Osteoblast (primary cell): Measurements from ENCODE around the gene ATG7. TPM values are rescaled to one million over a fixed set of nuclear protein-coding genes. Genes with fewer than 3 reads are reported as not detected.

Experiments used
- DNase-seq: peaks from one replicate; pipeline ENCODE4 v3.0.0; 2011; ENCODE audit warnings: low spot score, mixed read lengths; ENCODE audit not compliant: insufficient read length; ENCODE audit errors: missing footprints
- H2AFZ ChIP-seq: 2 replicates; pipeline ENCODE4 v1.6.0; 2011; ENCODE audit warnings: mild to moderate bottlenecking, low read length
- H3K27ac ChIP-seq: 2 replicates; pipeline ENCODE4 v1.5.1; 2011; ENCODE audit warnings: mild to moderate bottlenecking, low read depth, low read length, moderate library complexity
- H3K27me3 ChIP-seq: 2 replicates; pipeline ENCODE4 v1.6.0; 2012; ENCODE audit warnings: mild to moderate bottlenecking, control low read depth, inconsistent platforms, low read length, moderate library complexity; ENCODE audit not compliant: insufficient read depth
- H3K36me3 ChIP-seq: 2 replicates; pipeline ENCODE4 v1.5.1; 2011; ENCODE audit warnings: mild to moderate bottlenecking, low read length, control low read depth, moderate library complexity; ENCODE audit not compliant: insufficient read depth
- H3K4me1 ChIP-seq: 2 replicates; pipeline ENCODE4 v1.5.1; 2011; ENCODE audit warnings: mild to moderate bottlenecking, low read length, control low read depth, moderate library complexity; ENCODE audit not compliant: insufficient read depth
- H3K4me2 ChIP-seq: 2 replicates; pipeline ENCODE4 v1.6.0; 2011; ENCODE audit warnings: mild to moderate bottlenecking, low read length; ENCODE audit not compliant: insufficient read depth
- H3K4me3 ChIP-seq: fragments of 200-600 bp; sonication (generic); 3 replicates; pipeline ENCODE4 v1.5.1; 2012; ENCODE audit warnings: mild to moderate bottlenecking, low read length, inconsistent platforms; ENCODE audit not compliant: insufficient read depth
- H3K79me2 ChIP-seq: 2 replicates; pipeline ENCODE4 v1.6.0; 2012; ENCODE audit warnings: mild to moderate bottlenecking, low read length, control low read depth, inconsistent platforms; ENCODE audit not compliant: insufficient read depth
- H3K9me3 ChIP-seq: 2 replicates; pipeline ENCODE4 v1.5.1; 2011; ENCODE audit warnings: low read depth, low read length, control low read depth
- H4K20me1 ChIP-seq: 2 replicates; pipeline ENCODE4 v1.6.0; 2012; ENCODE audit warnings: mild to moderate bottlenecking, low read length, control low read depth; ENCODE audit not compliant: insufficient read depth
- total RNA-seq: library from RNA; depleted of rRNA; stranded (reverse); fragments of >200 nt; gene quantifications from 2 replicates; pipeline ENCODE4 v1.2.3, GENCODE V29; 2012
- TF ChIP-seq, protein P1 (sequence below): IDR thresholded peaks from 2 replicates; pipeline ENCODE4 v1.5.1; 2011; ENCODE audit warnings: mild to moderate bottlenecking, low read depth, low read length, moderate library complexity; ENCODE audit errors: extremely low read depth

ATG7 gene
- total RNA-seq, 1 donor = 93.4 TPM

GRCh38 chr3:11228041-11228440, 44.2 kb upstream of the ATG7 start:
- Histone ChIP-seq H3K4me2 (no peak overlapping the region), H2AFZ (no peak overlapping the region), H3K4me3 (no peak overlapping the region), H3K9me3 (no peaks in the 10 kb centered on the region), H3K79me2 (peaks cover 54% of the 10 kb centered on the region), H3K27ac (no peak overlapping the region), H4K20me1 (no peaks in the 10 kb centered on the region), H3K27me3 (no peaks in the 10 kb centered on the region), H3K4me1 (peaks cover 26% of the 10 kb centered on the region), H3K36me3 (no peaks in the 10 kb centered on the region)
- no peak for DNase-seq
- TF ChIP-seq, protein P1, sequence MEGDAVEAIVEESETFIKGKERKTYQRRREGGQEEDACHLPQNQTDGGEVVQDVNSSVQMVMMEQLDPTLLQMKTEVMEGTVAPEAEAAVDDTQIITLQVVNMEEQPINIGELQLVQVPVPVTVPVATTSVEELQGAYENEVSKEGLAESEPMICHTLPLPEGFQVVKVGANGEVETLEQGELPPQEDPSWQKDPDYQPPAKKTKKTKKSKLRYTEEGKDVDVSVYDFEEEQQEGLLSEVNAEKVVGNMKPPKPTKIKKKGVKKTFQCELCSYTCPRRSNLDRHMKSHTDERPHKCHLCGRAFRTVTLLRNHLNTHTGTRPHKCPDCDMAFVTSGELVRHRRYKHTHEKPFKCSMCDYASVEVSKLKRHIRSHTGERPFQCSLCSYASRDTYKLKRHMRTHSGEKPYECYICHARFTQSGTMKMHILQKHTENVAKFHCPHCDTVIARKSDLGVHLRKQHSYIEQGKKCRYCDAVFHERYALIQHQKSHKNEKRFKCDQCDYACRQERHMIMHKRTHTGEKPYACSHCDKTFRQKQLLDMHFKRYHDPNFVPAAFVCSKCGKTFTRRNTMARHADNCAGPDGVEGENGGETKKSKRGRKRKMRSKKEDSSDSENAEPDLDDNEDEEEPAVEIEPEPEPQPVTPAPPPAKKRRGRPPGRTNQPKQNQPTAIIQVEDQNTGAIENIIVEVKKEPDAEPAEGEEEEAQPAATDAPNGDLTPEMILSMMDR = no peak

DNA sequence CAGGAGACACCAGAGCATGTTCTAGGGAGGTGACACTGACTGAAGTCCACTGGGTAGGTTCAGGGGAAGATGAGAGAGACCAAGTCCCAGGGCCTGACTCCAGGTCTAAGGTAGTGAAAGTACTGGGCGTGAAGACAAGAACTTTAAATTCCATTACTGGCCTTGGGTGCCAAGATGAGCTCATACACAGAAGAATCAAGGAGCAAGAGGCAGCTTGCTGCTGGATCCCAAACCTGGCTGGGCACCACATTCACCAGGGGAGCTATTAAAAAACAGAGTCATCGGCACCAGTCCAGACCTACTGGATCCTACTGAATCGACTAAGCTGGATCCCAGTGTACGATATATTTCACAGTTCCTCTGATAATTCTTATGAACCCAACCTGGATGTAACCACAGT, 42.1 kb upstream of the ATG7 start:
- H3K79me2 ChIP-seq = peaks cover 42% of the 10 kb centered on the region
- no peak for DNase-seq
- H2AFZ ChIP-seq = no peak overlapping the region
- TF ChIP-seq, protein P1 = no peak
- H3K36me3 ChIP-seq = no peaks in the 10 kb centered on the region
- H3K27ac ChIP-seq = no peak overlapping the region
- H3K4me3 ChIP-seq = no peak overlapping the region
- H3K27me3 ChIP-seq = no peaks in the 10 kb centered on the region
- no peak overlapping the region for H3K4me2 ChIP-seq
- H3K4me1 ChIP-seq = peaks cover 15% of the 10 kb centered on the region
- H3K9me3 ChIP-seq = no peaks in the 10 kb centered on the region
- H4K20me1 ChIP-seq = no peaks in the 10 kb centered on the region

DNA sequence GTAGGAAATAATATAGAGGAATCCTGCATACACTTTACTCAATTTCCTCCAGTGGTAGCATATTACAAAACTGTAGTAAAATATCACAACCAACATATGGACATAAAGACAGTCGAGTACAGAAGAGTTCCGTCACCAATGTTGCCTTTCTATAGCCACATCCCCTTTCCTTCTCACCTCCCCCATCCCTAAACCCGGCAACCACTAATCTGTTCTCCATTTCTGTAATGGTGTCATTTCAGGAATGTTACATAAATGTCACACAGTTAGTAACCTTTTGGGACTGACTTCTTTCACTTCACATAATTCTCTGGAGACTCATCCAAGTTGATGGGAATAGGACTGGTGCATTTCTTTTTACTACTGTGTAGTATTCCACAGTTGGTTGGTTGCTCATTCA, 41.4 kb upstream of the ATG7 start:
- Histone ChIP-seq H3K4me2 (no peak overlapping the region), H3K36me3 (no peaks in the 10 kb centered on the region), H3K27ac (no peak overlapping the region), H4K20me1 (no peaks in the 10 kb centered on the region), H3K79me2 (peaks cover 44% of the 10 kb centered on the region), H3K4me3 (no peak overlapping the region), H2AFZ (no peak overlapping the region), H3K9me3 (no peaks in the 10 kb centered on the region), H3K27me3 (no peaks in the 10 kb centered on the region), H3K4me1 (peaks cover 10% of the 10 kb centered on the region)
- DNase-seq = no peak
- TF ChIP-seq, protein P1 = no peak

GRCh38 chr3:11235385-11235784, 36.8 kb upstream of the ATG7 start:
- no peak for DNase-seq
- Histone ChIP-seq H3K4me3 (no peak overlapping the region), H3K27me3 (no peaks in the 10 kb centered on the region), H2AFZ (no peak overlapping the region), H4K20me1 (no peaks in the 10 kb centered on the region), H3K27ac (no peak overlapping the region), H3K9me3 (no peaks in the 10 kb centered on the region), H3K4me2 (no peak overlapping the region), H3K4me1 (peaks cover 27% of the 10 kb centered on the region), H3K36me3 (no peaks in the 10 kb centered on the region), H3K79me2 (peaks cover 36% of the 10 kb centered on the region)
- TF ChIP-seq, protein P1 = no peak
